Keratinocyte (primary cell): Measurements from ENCODE around the gene C4orf50. TPM values are rescaled to one million over a fixed set of nuclear protein-coding genes. Genes with fewer than 3 reads are reported as not detected.

Experiments
- DNase-seq: peaks from one replicate; pipeline ENCODE4 v3.0.0-alpha.2; 2011; ENCODE audit warnings: low read depth, missing footprints, low spot score
- FAIRE-seq: peaks from 2 replicates; lab custom pipeline; 2011; peaks lifted over from hg19 to GRCh38; lab: Jason Lieb, UNC
- H2AFZ ChIP-seq: 2 replicates; pipeline ENCODE4 v1.6.0; 2012; ENCODE audit warnings: low read length, control low read depth, inconsistent platforms; ENCODE audit not compliant: control insufficient read depth
- H3K27ac ChIP-seq: 2 replicates; pipeline ENCODE4 v1.5.1; 2011; ENCODE audit warnings: low read length; ENCODE audit not compliant: control insufficient read depth, insufficient read depth
- H3K27me3 ChIP-seq: 3 replicates; pipeline ENCODE4 v1.6.0; 2011; ENCODE audit warnings: low read length; ENCODE audit not compliant: control insufficient read depth, insufficient read depth; ENCODE audit errors: extremely low read depth
- H3K36me3 ChIP-seq, 2 experiments: 2 replicates in 1 of 2; 3 replicates in 1 of 2; pipeline ENCODE4 v1.5.1; 2011; ENCODE audit warnings: low read length in 2 of 2, mild to moderate bottlenecking in 1 of 2; ENCODE audit not compliant: control insufficient read depth in 2 of 2, insufficient read depth in 2 of 2; ENCODE audit errors: extremely low read depth in 1 of 2
- H3K4me1 ChIP-seq: 3 replicates; pipeline ENCODE4 v1.5.1; 2011; ENCODE audit warnings: low read length; ENCODE audit not compliant: control insufficient read depth, insufficient read depth; ENCODE audit errors: extremely low read depth
- H3K4me2 ChIP-seq: 3 replicates; pipeline ENCODE4 v1.6.0; 2011; ENCODE audit warnings: low read depth, low read length; ENCODE audit not compliant: control insufficient read depth, insufficient read depth; ENCODE audit errors: extremely low read depth
- H3K4me3 ChIP-seq, 3 experiments: fragments of 200-600 bp in 1 of 3; sonication (generic) in 1 of 3; 2 replicates in 2 of 3; 3 replicates in 1 of 3; pipeline ENCODE4 v1.5.1; 2011 to 2016; ENCODE audit warnings: low read length in 3 of 3, mild to moderate bottlenecking in 3 of 3, control low read depth in 2 of 3, inconsistent platforms in 1 of 3, low read depth in 1 of 3, mixed read lengths in 1 of 3, mixed run types in 1 of 3, moderate library complexity in 1 of 3; ENCODE audit not compliant: control insufficient read depth in 2 of 3, insufficient read depth in 2 of 3; ENCODE audit errors: extremely low read depth in 1 of 3
- H3K79me2 ChIP-seq: 2 replicates; pipeline ENCODE4 v1.6.0; 2012; ENCODE audit warnings: low read length; ENCODE audit not compliant: control insufficient read depth, insufficient read depth
- H3K9ac ChIP-seq: 3 replicates; pipeline ENCODE4 v1.6.0; 2011; ENCODE audit warnings: low read length; ENCODE audit not compliant: control insufficient read depth, insufficient read depth; ENCODE audit errors: extremely low read depth
- H3K9me1 ChIP-seq: 3 replicates; pipeline ENCODE4 v1.6.0; 2011; ENCODE audit warnings: low read length; ENCODE audit not compliant: control insufficient read depth, insufficient read depth; ENCODE audit errors: extremely low read depth
- H3K9me3 ChIP-seq: 2 replicates; pipeline ENCODE4 v1.5.1; 2012; ENCODE audit warnings: low read depth, low read length; ENCODE audit not compliant: control insufficient read depth
- H4K20me1 ChIP-seq: 3 replicates; pipeline ENCODE4 v1.6.0; 2011; ENCODE audit warnings: low read length; ENCODE audit not compliant: control insufficient read depth, insufficient read depth; ENCODE audit errors: extremely low read depth
- EZH2 ChIP-seq: IDR thresholded peaks from one replicate; pipeline ENCODE4 v1.6.1; 2012; ENCODE audit warnings: inconsistent platforms, mild to moderate bottlenecking, low read length, moderate library complexity
- dilution Hi-C: fragments of 300-500 bp; cut with MboI; formaldehyde crosslinking; loops from one replicate; pipeline ENCODE4 v1.7.0; 2020; ENCODE audit warnings: low sequenced_read_pairs; ENCODE audit not compliant: extremely low pct_ligation_motif_present
- polyA plus RNA-seq, 5 experiments: library from polyadenylated mRNA; depleted of rRNA in 3 of 5; stranded (reverse) in 3 of 5; stranded (forward) in 1 of 5; unstranded in 1 of 5; fragments of >200 nt; gene quantifications; 1 replicate in 1 of 5; 2 replicates in 3 of 5; 3 replicates in 1 of 5; pipeline versions ENCODE4 v1.2.1 to v1.2.3, GENCODE V29; 2011 to 2012; ENCODE audit warnings: missing spikeins in 2 of 5, low read depth in 1 of 5, low replicate concordance in 1 of 5
- TF ChIP-seq, protein P1 (sequence below), 3 experiments: IDR thresholded peaks in 1 of 3; conservative IDR thresholded peaks in 1 of 3; optimal IDR thresholded peaks in 1 of 3; 2 replicates in 2 of 3; 3 replicates in 1 of 3; pipeline versions ENCODE3 to v1.5.1; 2011; ENCODE audit warnings: low read length in 3 of 3, mild to moderate bottlenecking in 3 of 3, moderate library complexity in 2 of 3, control low read depth in 1 of 3, inconsistent platforms in 1 of 3; ENCODE audit not compliant: insufficient read depth in 2 of 3; ENCODE audit errors: extremely low read depth in 1 of 3

C4orf50 gene
- polyA plus RNA-seq, 1 donor (not counting 4 experiments of a cell fraction or from before 2014, with no cell fraction given), result not detected

DNA sequence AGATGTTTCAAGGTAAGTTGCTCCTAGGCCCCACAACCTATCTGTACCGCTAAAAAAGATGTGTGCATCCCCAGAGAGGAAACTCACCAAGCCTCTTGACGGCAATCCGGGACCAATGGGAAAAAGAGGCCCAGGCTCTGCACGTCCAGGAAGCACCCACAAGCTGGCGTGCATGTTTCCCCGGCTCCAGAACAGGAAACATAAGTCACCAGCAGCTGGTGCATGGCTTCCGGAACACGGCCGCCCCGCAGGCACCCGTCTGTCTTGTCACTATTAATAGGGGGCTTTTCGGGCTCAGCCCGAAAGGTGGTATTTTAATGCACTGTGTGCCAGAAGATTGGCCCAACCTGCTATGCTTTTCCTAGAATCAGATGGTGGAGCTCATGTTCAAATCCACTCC is 147.5 kb downstream of the C4orf50 start:
- dilution Hi-C loops, result no loop called here
- Histone ChIP-seq H3K9ac (no peak overlapping the region), H3K79me2 (no peaks in the 10 kb centered on the region), H3K9me3 (no peaks in the 10 kb centered on the region), H3K4me1 (no peaks in the 10 kb centered on the region), H3K27me3 (peaks cover 3% of the 10 kb centered on the region), H4K20me1 (no peaks in the 10 kb centered on the region), H3K4me2 (no peak overlapping the region), H3K4me3 (no peak overlapping the region), H2AFZ (no peak overlapping the region), H3K9me1 (no peaks in the 10 kb centered on the region), H3K36me3 (no peaks in the 10 kb centered on the region), H3K27ac (no peak overlapping the region)
- DNase-seq (no peak), FAIRE-seq (no peak)
- TF ChIP-seq, protein P1, sequence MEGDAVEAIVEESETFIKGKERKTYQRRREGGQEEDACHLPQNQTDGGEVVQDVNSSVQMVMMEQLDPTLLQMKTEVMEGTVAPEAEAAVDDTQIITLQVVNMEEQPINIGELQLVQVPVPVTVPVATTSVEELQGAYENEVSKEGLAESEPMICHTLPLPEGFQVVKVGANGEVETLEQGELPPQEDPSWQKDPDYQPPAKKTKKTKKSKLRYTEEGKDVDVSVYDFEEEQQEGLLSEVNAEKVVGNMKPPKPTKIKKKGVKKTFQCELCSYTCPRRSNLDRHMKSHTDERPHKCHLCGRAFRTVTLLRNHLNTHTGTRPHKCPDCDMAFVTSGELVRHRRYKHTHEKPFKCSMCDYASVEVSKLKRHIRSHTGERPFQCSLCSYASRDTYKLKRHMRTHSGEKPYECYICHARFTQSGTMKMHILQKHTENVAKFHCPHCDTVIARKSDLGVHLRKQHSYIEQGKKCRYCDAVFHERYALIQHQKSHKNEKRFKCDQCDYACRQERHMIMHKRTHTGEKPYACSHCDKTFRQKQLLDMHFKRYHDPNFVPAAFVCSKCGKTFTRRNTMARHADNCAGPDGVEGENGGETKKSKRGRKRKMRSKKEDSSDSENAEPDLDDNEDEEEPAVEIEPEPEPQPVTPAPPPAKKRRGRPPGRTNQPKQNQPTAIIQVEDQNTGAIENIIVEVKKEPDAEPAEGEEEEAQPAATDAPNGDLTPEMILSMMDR (optimal IDR thresholded peaks at IDR 0.05 in 1 of 3, IDR thresholded peaks at IDR 0.05 in 1 of 3, conservative IDR thresholded peaks at IDR 0.05 in 1 of 3; ENCODE audit: extremely low read depth in 1 of 3, insufficient read depth in 2 of 3, low read length in 3 of 3), result no peak
- no peak for TF ChIP-seq EZH2

GRCh38 chr4:5869966-5870619 is 148.1 kb downstream of the C4orf50 start:
- FAIRE-seq, result no peak
- dilution Hi-C loops, result no loop called here
- Histone ChIP-seq H3K4me1 (no peaks in the 10 kb centered on the region), H3K4me2 (no peak overlapping the region), H4K20me1 (no peaks in the 10 kb centered on the region), H2AFZ (no peak overlapping the region), H3K79me2 (no peaks in the 10 kb centered on the region), H3K4me3 (no peak overlapping the region), H3K9me1 (no peaks in the 10 kb centered on the region), H3K27me3 (peaks cover 3% of the 10 kb centered on the region), H3K9me3 (no peaks in the 10 kb centered on the region), H3K9ac (no peak overlapping the region), H3K36me3 (no peaks in the 10 kb centered on the region), H3K27ac (no peak overlapping the region)
- no peak for TF ChIP-seq EZH2
- TF ChIP-seq, protein P1 (optimal IDR thresholded peaks at IDR 0.05 in 1 of 3, IDR thresholded peaks at IDR 0.05 in 1 of 3, conservative IDR thresholded peaks at IDR 0.05 in 1 of 3; ENCODE audit: extremely low read depth in 1 of 3, insufficient read depth in 2 of 3, low read length in 3 of 3), result no peak
- DNase-seq, result no peak
